GM12878 (cell line): ENCODE measurements around the gene HORMAD2.

Source experiments
- ATF2 ChIP-seq: IDR thresholded peaks from 2 replicates; pipeline ENCODE4 v1.6.1; 2012; ENCODE audit warnings: low read length, inconsistent platforms
- CTCF ChIP-seq, 3 experiments: IDR thresholded peaks in 2 of 3; conservative IDR thresholded peaks in 1 of 3; 2 replicates each; pipeline ENCODE4 v1.5.1; 2011; ENCODE audit warnings: low read depth in 3 of 3, low read length in 3 of 3, mild to moderate bottlenecking in 3 of 3, control low read depth in 2 of 3, moderate library complexity in 2 of 3, inconsistent platforms in 1 of 3, mixed read lengths in 1 of 3; ENCODE audit not compliant: control insufficient read depth in 2 of 3, insufficient read depth in 1 of 3; ENCODE audit errors: extremely low read depth in 1 of 3
- EZH2 ChIP-seq: IDR thresholded peaks from 2 replicates; pipeline ENCODE4 v1.6.1; 2012; ENCODE audit warnings: low read depth, mild to moderate bottlenecking, control low read depth, inconsistent platforms, low read length, borderline replicate concordance; ENCODE audit not compliant: control insufficient read depth
- FOXK2 ChIP-seq: fragments of 450-650 bp; IDR thresholded peaks from 2 replicates; pipeline ENCODE4 v1.6.1; 2017; ENCODE audit warnings: mild to moderate bottlenecking, moderate library complexity
- NRF1 ChIP-seq: conservative IDR thresholded peaks from 2 replicates; pipeline ENCODE4 v1.6.1; 2011; ENCODE audit warnings: mild to moderate bottlenecking, low read depth, low read length, improper control_type of control experiment
- POLR2AphosphoS2 ChIP-seq: IDR thresholded peaks from 2 replicates; pipeline ENCODE4 v1.6.1; 2011; ENCODE audit warnings: low read depth, mild to moderate bottlenecking, low read length, improper control_type of control experiment, moderate library complexity
- REST ChIP-seq: IDR thresholded peaks from 2 replicates; pipeline ENCODE4 v1.6.1; 2012; ENCODE audit warnings: mild to moderate bottlenecking, low read depth, low read length
- TCF7 ChIP-seq: IDR thresholded peaks from 2 replicates; pipeline ENCODE4 v1.6.1; 2014; ENCODE audit warnings: antibody characterized with exemption, borderline replicate concordance
- ZBTB33 ChIP-seq: fragments of 450-650 bp; IDR thresholded peaks from 2 replicates; pipeline ENCODE4 v1.6.1; 2017; ENCODE audit warnings: mild to moderate bottlenecking

GRCh38 chr22:30192427-30192826, 112.2 kb downstream of the HORMAD2 start:
- no peak for TF ChIP-seq EZH2
- TF ChIP-seq REST, result no peak
- no peak for TF ChIP-seq CTCF (IDR thresholded peaks at IDR 0.05 in 2 of 3, conservative IDR thresholded peaks at IDR 0.05 in 1 of 3; ENCODE audit: control insufficient read depth in 2 of 3, extremely low read depth in 1 of 3, insufficient read depth in 1 of 3, low read depth in 3 of 3, low read length in 3 of 3)
- TF ChIP-seq POLR2AphosphoS2, result no peak
- no peak for TF ChIP-seq TCF7
- no peak for TF ChIP-seq ZBTB33
- no peak for TF ChIP-seq FOXK2
- TF ChIP-seq NRF1, result no peak
- no peak for TF ChIP-seq ATF2
